ENCODE data around the gene GPT2. TPM values are rescaled to one million over a fixed set of nuclear protein-coding genes. Genes with fewer than 3 reads are reported as not detected.

The GPT2 gene
- total RNA-seq, 1 experiment from 2014 or later: 12.7 TPM

DNA sequence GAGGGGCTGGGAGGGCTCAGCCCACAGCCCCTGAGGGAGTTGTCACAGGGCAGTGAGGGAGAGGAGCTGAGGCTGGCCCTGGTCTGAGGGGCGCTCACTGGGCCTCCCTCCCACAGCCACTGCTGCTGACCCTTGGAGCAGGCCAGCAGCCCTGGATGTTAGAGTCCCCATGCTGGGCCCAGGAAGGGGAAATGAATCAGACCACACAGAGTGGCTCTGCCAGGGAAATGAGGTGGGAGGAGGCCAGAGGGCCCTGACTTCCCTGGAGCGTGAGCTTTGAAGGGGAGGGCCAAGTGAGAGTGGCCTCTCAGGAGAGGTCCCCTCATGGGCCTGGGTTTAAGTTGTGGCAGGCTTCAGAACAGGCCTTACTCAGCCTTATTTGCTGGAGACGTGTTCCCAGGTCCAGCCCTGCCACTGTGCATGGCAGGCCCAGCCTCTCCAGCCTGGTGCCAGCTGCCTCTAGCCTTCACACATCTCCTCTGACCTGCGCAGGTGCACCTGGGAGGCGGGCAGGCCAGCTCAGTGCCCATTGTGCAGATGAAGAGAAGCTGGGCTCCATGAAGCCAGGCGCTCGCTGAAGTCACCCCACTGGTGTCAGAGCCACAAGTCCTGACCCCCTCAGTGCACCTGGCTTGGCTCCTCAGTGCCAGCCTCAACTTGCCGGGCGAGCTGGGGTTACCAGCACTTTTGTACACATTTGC, 15.4 kb downstream of the GPT2 start:
- TF ChIP-seq SIN3A (IDR thresholded peaks at IDR 0.05; ENCODE audit: borderline replicate concordance, insufficient read depth, low read depth, low read length) (no peak), POLR2AphosphoS5 (IDR thresholded peaks at IDR 0.05; ENCODE audit: low read depth, low read length) (no peak), TCF7L2 (IDR thresholded peaks at IDR 0.05; ENCODE audit: low read depth, low read length) (no peak)
- TF ChIP-seq, protein P1, sequence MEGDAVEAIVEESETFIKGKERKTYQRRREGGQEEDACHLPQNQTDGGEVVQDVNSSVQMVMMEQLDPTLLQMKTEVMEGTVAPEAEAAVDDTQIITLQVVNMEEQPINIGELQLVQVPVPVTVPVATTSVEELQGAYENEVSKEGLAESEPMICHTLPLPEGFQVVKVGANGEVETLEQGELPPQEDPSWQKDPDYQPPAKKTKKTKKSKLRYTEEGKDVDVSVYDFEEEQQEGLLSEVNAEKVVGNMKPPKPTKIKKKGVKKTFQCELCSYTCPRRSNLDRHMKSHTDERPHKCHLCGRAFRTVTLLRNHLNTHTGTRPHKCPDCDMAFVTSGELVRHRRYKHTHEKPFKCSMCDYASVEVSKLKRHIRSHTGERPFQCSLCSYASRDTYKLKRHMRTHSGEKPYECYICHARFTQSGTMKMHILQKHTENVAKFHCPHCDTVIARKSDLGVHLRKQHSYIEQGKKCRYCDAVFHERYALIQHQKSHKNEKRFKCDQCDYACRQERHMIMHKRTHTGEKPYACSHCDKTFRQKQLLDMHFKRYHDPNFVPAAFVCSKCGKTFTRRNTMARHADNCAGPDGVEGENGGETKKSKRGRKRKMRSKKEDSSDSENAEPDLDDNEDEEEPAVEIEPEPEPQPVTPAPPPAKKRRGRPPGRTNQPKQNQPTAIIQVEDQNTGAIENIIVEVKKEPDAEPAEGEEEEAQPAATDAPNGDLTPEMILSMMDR (IDR thresholded peaks at IDR 0.05): no peak
- TF ChIP-seq, protein P2, sequence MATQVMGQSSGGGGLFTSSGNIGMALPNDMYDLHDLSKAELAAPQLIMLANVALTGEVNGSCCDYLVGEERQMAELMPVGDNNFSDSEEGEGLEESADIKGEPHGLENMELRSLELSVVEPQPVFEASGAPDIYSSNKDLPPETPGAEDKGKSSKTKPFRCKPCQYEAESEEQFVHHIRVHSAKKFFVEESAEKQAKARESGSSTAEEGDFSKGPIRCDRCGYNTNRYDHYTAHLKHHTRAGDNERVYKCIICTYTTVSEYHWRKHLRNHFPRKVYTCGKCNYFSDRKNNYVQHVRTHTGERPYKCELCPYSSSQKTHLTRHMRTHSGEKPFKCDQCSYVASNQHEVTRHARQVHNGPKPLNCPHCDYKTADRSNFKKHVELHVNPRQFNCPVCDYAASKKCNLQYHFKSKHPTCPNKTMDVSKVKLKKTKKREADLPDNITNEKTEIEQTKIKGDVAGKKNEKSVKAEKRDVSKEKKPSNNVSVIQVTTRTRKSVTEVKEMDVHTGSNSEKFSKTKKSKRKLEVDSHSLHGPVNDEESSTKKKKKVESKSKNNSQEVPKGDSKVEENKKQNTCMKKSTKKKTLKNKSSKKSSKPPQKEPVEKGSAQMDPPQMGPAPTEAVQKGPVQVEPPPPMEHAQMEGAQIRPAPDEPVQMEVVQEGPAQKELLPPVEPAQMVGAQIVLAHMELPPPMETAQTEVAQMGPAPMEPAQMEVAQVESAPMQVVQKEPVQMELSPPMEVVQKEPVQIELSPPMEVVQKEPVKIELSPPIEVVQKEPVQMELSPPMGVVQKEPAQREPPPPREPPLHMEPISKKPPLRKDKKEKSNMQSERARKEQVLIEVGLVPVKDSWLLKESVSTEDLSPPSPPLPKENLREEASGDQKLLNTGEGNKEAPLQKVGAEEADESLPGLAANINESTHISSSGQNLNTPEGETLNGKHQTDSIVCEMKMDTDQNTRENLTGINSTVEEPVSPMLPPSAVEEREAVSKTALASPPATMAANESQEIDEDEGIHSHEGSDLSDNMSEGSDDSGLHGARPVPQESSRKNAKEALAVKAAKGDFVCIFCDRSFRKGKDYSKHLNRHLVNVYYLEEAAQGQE (IDR thresholded peaks at IDR 0.05; ENCODE audit: insufficient read depth in 1 of 2, low read depth in 2 of 2, low read length in 1 of 2): no peak
- Histone ChIP-seq H3K27me3 (ENCODE audit: control insufficient read depth, insufficient read depth, low read length) (no peaks in the 10 kb centered on the region), H3K4me1 (ENCODE audit: control insufficient read depth, insufficient read depth, low read length) (no peaks in the 10 kb centered on the region), H3K36me3 (ENCODE audit: control insufficient read depth, insufficient read depth, low read length) (no peaks in the 10 kb centered on the region), H3K4me3 (ENCODE audit: low read depth in 2 of 2, low read length in 2 of 2) (no peak overlapping the region), H3K27ac (ENCODE audit: low read length) (no peak overlapping the region), H3K9me3 (ENCODE audit: control insufficient read depth, insufficient read depth, low read depth, low read length) (no peaks in the 10 kb centered on the region)
- ChIA-PET CTCF (no interaction called here), POLR2A (no interaction called here)
- in situ Hi-C loops (cut with HindIII; ENCODE audit: low pct_unique_long_range_greater_than_20kb, low sequenced_read_pairs): no loop called here
- DNase-seq (ENCODE audit: low read depth, low spot score) (no peak), ATAC-seq (0 out of 2 replicates have a peak, but pooled peaks have one; percentile 48)
- no TSS peak for BruUV-seq (replicated peaks)
- intact Hi-C loops (cut with micrococcal nuclease; ENCODE audit: unreplicated experiment): no loop called here

DNA sequence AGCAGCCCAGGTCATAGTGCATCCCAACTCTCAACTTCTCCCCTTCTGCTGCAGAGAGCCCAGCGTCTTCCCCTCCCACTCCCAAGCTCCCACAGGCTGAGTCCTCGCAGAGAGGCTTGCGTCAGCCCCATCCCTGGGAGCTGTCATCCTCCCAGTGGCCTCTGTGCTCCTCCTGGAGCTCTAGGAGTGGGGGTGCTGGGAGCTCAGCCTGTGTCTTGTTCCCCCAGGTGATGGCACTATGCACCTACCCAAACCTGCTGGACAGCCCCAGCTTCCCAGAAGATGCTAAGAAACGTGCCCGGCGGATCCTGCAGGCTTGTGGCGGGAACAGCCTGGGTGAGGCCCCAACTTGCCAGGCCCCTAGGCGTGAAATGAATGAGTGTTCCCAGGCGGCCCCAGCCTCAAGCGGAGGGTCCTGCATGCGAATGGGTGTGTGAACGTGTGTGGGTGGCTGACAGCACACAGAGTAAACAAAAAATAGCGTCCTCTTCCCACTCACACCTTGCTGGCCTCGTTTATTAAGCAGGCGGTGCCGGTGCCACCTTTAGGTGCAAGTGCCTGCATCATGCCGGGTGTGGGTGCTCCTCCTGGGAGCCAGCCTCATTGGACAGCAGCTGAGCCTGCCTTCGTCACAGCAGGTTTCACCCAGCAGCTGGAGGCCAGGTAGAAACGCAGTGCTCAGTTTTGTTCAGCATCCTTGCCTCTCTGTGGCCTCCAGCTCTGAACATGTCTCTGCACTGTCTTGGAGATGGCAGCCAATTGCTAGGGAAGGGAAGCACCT, 16.5 kb downstream of the GPT2 start:
- no peak overlapping the region for H3K4me3 ChIP-seq (ENCODE audit: low read depth in 2 of 2, low read length in 2 of 2)
- ATAC-seq (peak; percentile 20; the same call in 1 of the 2 replicates), DNase-seq (ENCODE audit: low read depth, low spot score) (no peak)
- no peak overlapping the region for H3K27ac ChIP-seq (ENCODE audit: low read length)
- H3K27me3 ChIP-seq (ENCODE audit: control insufficient read depth, insufficient read depth, low read length): no peaks in the 10 kb centered on the region
- intact Hi-C loops (cut with micrococcal nuclease; ENCODE audit: unreplicated experiment) (no loop called here), in situ Hi-C loops (cut with HindIII; ENCODE audit: low pct_unique_long_range_greater_than_20kb, low sequenced_read_pairs) (no loop called here)
- BruUV-seq (replicated peaks): no TSS peak
- TF ChIP-seq POLR2AphosphoS5 (IDR thresholded peaks at IDR 0.05; ENCODE audit: low read depth, low read length): no peak
- TF ChIP-seq, protein P1 (IDR thresholded peaks at IDR 0.05): no peak
- ChIA-PET CTCF (no interaction called here), POLR2A (no interaction called here)
- H3K4me1 ChIP-seq (ENCODE audit: control insufficient read depth, insufficient read depth, low read length): no peaks in the 10 kb centered on the region
- no peaks in the 10 kb centered on the region for H3K36me3 ChIP-seq (ENCODE audit: control insufficient read depth, insufficient read depth, low read length)
- H3K9me3 ChIP-seq (ENCODE audit: control insufficient read depth, insufficient read depth, low read depth, low read length): no peaks in the 10 kb centered on the region
